Activated CD8-positive, alpha-beta memory T cell treated with anti-CD3 and anti-CD28 coated beads for 36 hours (primary cell): ENCODE measurements around the gene PROZ. TPM values are rescaled to one million over a fixed set of nuclear protein-coding genes. Genes with fewer than 3 reads are reported as not detected.

ENCODE experiments used
- CTCF ChIA-PET: fragments of 350-600 bp; sonication (Branson Sonifier 250); formaldehyde crosslinking; loops from one replicate; lab custom pipeline; 2021; ENCODE audit warnings: antibody characterized with exemption; lab: Charles Lee
- POLR2A ChIA-PET: fragments of 350-600 bp; sonication (Branson Sonifier 250); formaldehyde crosslinking; loops from one replicate; lab custom pipeline; 2021; ENCODE audit warnings: antibody characterized with exemption; lab: Charles Lee
- total RNA-seq, 2 experiments: library from RNA; stranded (reverse); gene quantifications; one replicate each; pipeline ENCODE4 v1.2.3, GENCODE V29; 2021

PROZ gene
- total RNA-seq, 2 experiments from 2014 or later, result not detected

- ChIA-PET CTCF (no interaction called here), POLR2A (no interaction called here)
Observed at GRCh38 chr13:113119166-113119821, 39.2 kb upstream of the PROZ start.

- POLR2A ChIA-PET, result no interaction called here
- CTCF ChIA-PET, result no interaction called here
Observed at GRCh38 chr13:113119822-113120189, 38.6 kb upstream of the PROZ start.

GRCh38 chr13:113120300-113121182 is 37.9 kb upstream of the PROZ start:
- ChIA-PET POLR2A (no interaction called here), CTCF (no interaction called here)

- ChIA-PET POLR2A (no interaction called here), CTCF (no interaction called here)
Observed at GRCh38 chr13:113121183-113121927, 37.1 kb upstream of the PROZ start.

- ChIA-PET CTCF (no interaction called here), POLR2A (no interaction called here)
Observed at GRCh38 chr13:113121928-113122471, 36.4 kb upstream of the PROZ start.

- ChIA-PET POLR2A (no interaction called here), CTCF (no interaction called here)
Observed at GRCh38 chr13:113122550-113123225, 35.8 kb upstream of the PROZ start, which contains the start of gene F10. TSS of gene F10 (plus strand) at chr13:113122799. CDS start at chr13:113122856, 57 bp downstream.

- CTCF ChIA-PET, result no interaction called here
Observed at GRCh38 chr13:113123226-113124201, 34.9 kb upstream of the PROZ start.

GRCh38 chr13:113124211-113124970 is 34.1 kb upstream of the PROZ start:
- CTCF ChIA-PET, result no interaction called here
- POLR2A ChIA-PET, result no interaction called here

More at GRCh38 chr13:113123226-113124201, 34.9 kb upstream of the PROZ start:
- POLR2A ChIA-PET, result no interaction called here

GRCh38 chr13:113125506-113126264 is 32.8 kb upstream of the PROZ start:
- ChIA-PET CTCF (no interaction called here), POLR2A (no interaction called here)

- POLR2A ChIA-PET, result no interaction called here
Observed at GRCh38 chr13:113126265-113127150, 31.9 kb upstream of the PROZ start.

GRCh38 chr13:113129480-113129879 is 29.0 kb upstream of the PROZ start:
- POLR2A ChIA-PET, result no interaction called here

More at GRCh38 chr13:113126265-113127150, 31.9 kb upstream of the PROZ start:
- CTCF ChIA-PET, result no interaction called here

GRCh38 chr13:113129921-113130750 is 28.3 kb upstream of the PROZ start:
- POLR2A ChIA-PET, result no interaction called here
- CTCF ChIA-PET, result no interaction called here

More at GRCh38 chr13:113129480-113129879, 29.0 kb upstream of the PROZ start:
- CTCF ChIA-PET, result no interaction called here

- POLR2A ChIA-PET, result no interaction called here
Observed at GRCh38 chr13:113135281-113135760, 23.1 kb upstream of the PROZ start.

GRCh38 chr13:113137691-113138298 is 20.7 kb upstream of the PROZ start:
- CTCF ChIA-PET, result no interaction called here
- POLR2A ChIA-PET, result no interaction called here

More at GRCh38 chr13:113135281-113135760, 23.1 kb upstream of the PROZ start:
- CTCF ChIA-PET, result no interaction called here
